Thyroid gland (tissue), 4 donors: ENCODE data around the gene GANC. TPM values are rescaled to one million over a fixed set of nuclear protein-coding genes. Genes with fewer than 3 reads are reported as not detected.

Experiments
- DNase-seq, 2 donors: peaks; one replicate each; pipeline ENCODE4 v3.0.0-alpha.2; 2019
- H3K27ac ChIP-seq, 3 donors: fragments of 200-600 bp; sonication (generic); 1 replicate in 2 of 3; 2 replicates in 1 of 3; pipeline ENCODE4 v1.5.1; 2016 to 2019; ENCODE audit warnings: mild to moderate bottlenecking in 1 of 3, moderate library complexity in 1 of 3
- H3K27me3 ChIP-seq: fragments of 200-600 bp; sonication (generic); one replicate; pipeline ENCODE4 v1.5.1; 2019
- H3K36me3 ChIP-seq, 2 donors: fragments of 200-600 bp; sonication (generic); one replicate each; pipeline ENCODE4 v1.5.1; 2016 to 2019
- H3K4me1 ChIP-seq, 2 donors: fragments of 200-600 bp; sonication (generic); one replicate each; pipeline ENCODE4 v1.5.1; 2017 to 2019
- H3K4me3 ChIP-seq, 3 donors: fragments of 200-600 bp; sonication (generic); replicated peaks in 1 of 3; 1 replicate in 2 of 3; 2 replicates in 1 of 3; pipeline ENCODE4 v1.5.1; 2016; ENCODE audit warnings: mild to moderate bottlenecking in 1 of 3
- H3K9me3 ChIP-seq: fragments of 200-600 bp; sonication (generic); one replicate; pipeline ENCODE4 v1.5.1; 2017
- CTCF ChIP-seq, 6 experiments: fragments of 200-600 bp in 3 of 6; fragments of 450-650 bp in 3 of 6; sonication (generic) in 3 of 6; IDR thresholded peaks; one replicate each; pipeline ENCODE4 v1.5.1; 2016 to 2019; ENCODE audit warnings: antibody characterized with exemption in 6 of 6, mild to moderate bottlenecking in 2 of 6, inconsistent platforms in 1 of 6, moderate library complexity in 1 of 6
- POLR2A ChIP-seq, 2 donors: fragments of 450-650 bp; IDR thresholded peaks; one replicate each; pipeline ENCODE4 v1.6.1; 2017; ENCODE audit warnings: antibody characterized with exemption in 2 of 2, mild to moderate bottlenecking in 2 of 2, moderate library complexity in 1 of 2
- WGBS, 2 donors: methylation state at CpG; one replicate each; pipeline ENCODE4 v1.1.5; 2017; 5-methylcytosine and 5-hydroxymethylcytosine counted together
- intact Hi-C: fragments of 100-400 bp; cut with DNase I; formaldehyde crosslinking; loops from one replicate; pipeline ENCODE4 v1.15.1; 2023
- total RNA-seq, 4 donors: library from RNA; depleted of rRNA; stranded (reverse); fragments of >200 nt; gene quantifications; one replicate each; pipeline ENCODE4 v1.2.3, GENCODE V29; 2016

Gene GANC
- total RNA-seq, 4 donors from 2014 or later = 19.9 to 49.4 (median 22.2) TPM

DNA sequence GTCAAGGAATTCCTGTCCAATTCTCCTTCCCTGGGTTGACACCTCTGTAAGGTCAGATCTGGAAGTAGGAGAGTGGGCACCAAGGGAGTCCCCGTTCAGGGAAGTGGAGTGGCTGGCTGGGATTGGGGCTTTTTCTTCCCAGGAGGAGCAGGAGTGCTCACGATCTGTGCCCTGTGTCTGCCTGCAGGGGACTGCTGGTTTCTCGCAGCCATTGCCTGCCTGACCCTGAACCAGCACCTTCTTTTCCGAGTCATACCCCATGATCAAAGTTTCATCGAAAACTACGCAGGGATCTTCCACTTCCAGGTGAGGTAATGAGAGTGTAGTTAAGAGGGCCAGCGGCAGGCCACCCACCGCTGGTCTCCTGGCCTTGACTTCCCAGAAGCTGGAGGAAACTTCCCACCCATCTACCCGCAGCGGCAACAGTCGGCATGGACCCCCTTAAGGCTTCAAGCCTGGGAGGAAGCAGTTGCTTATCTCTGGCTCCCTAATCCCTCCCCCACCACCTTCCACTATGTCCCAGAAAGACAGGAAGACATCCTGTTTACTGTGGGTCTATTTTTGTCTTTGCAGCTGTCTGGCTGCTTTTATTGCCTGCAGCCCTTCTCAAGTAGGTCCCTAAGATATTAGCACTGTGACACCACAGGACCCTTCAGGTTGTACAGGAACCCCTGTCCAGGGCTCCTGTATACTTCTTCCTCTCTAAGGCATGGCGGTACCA lies 113.1 kb downstream of the GANC start:
- Histone ChIP-seq H3K27ac (no peak overlapping the region), H3K4me1 (peaks cover 0 to 18% of the 10 kb centered on the region in 2 donors), H3K27me3 (no peaks in the 10 kb centered on the region), H3K9me3 (no peaks in the 10 kb centered on the region), H3K4me3 (no peak overlapping the region), H3K36me3 (no peaks in the 10 kb centered on the region)
- intact Hi-C loops = no loop called here
- WGBS, 2 donors = 82 to 88% methylated on average over 12 of the region's 12 CpGs
- no peak for TF ChIP-seq POLR2A (IDR thresholded peaks at IDR 0.05)
- no peak for TF ChIP-seq CTCF (IDR thresholded peaks at IDR 0.05)
- DNase-seq = no peak

DNA sequence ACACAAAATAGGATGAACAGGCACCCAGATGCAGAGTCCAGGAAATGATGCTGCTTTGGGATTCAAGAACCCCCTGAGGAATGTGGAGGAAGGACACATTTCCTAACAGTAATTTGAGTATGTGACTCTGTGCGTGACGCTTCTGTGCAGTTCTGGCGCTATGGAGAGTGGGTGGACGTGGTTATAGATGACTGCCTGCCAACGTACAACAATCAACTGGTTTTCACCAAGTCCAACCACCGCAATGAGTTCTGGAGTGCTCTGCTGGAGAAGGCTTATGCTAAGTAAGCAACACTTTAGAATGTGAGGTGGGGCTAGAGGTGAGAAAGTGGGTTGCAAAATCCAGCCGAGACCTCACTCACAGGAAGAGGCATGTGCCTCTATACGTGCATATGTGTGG lies 114.6 kb downstream of the GANC start:
- TF ChIP-seq POLR2A (IDR thresholded peaks at IDR 0.05) = no peak
- Histone ChIP-seq H3K9me3 (no peaks in the 10 kb centered on the region), H3K4me1 (peaks cover 0 to 18% of the 10 kb centered on the region in 2 donors), H3K4me3 (no peak overlapping the region), H3K36me3 (no peaks in the 10 kb centered on the region), H3K27me3 (no peaks in the 10 kb centered on the region), H3K27ac (no peak overlapping the region)
- DNase-seq = peak; percentile 33 to 41
- intact Hi-C loops = no loop called here
- WGBS, 2 donors = 13 to 39% methylated on average over 8 of the region's 8 CpGs

GRCh38 chr15:42392309-42393024 lies 119.5 kb downstream of the GANC start:
- Histone ChIP-seq H3K4me3 (no peak overlapping the region), H3K36me3 (no peaks in the 10 kb centered on the region), H3K4me1 (peaks cover 0 to 8% of the 10 kb centered on the region in 2 donors), H3K27me3 (no peaks in the 10 kb centered on the region), H3K27ac (no peak overlapping the region), H3K9me3 (no peaks in the 10 kb centered on the region)
- intact Hi-C loops = no loop called here
- TF ChIP-seq POLR2A (IDR thresholded peaks at IDR 0.05) = no peak
- TF ChIP-seq CTCF (IDR thresholded peaks at IDR 0.05) = no peak
- 91 to 97% methylated on average over 6 to 11 of the region's 11 CpGs for WGBS, 2 donors
- DNase-seq = no peak

DNA sequence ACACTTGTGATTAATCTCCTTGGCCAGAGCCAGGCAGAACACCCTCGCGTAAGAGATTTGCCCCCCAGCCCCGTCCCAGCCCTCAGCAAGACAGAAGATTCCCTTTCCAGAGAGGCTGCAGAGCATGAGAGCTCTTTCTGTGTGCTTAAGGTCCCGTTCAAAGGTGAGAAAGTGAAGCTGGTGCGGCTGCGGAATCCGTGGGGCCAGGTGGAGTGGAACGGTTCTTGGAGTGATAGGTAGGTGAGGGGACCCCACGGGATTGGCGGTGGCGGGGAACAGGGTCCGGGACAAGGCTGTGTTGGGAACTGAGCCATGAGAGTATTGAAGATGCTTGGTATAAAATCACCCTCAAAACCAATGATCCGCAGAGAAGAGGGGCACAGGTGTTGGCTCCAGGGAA lies 121.1 kb downstream of the GANC start:
- Histone ChIP-seq H3K9me3 (no peaks in the 10 kb centered on the region), H3K4me1 (no peaks in the 10 kb centered on the region), H3K27me3 (no peaks in the 10 kb centered on the region), H3K4me3 (no peak overlapping the region), H3K27ac (no peak overlapping the region), H3K36me3 (no peaks in the 10 kb centered on the region)
- intact Hi-C loops = no loop called here
- no peak for DNase-seq
- TF ChIP-seq POLR2A (IDR thresholded peaks at IDR 0.05) = no peak
- TF ChIP-seq CTCF (IDR thresholded peaks at IDR 0.05) = no peak
- 46 to 57% methylated on average over 13 of the region's 13 CpGs for WGBS, 2 donors

DNA sequence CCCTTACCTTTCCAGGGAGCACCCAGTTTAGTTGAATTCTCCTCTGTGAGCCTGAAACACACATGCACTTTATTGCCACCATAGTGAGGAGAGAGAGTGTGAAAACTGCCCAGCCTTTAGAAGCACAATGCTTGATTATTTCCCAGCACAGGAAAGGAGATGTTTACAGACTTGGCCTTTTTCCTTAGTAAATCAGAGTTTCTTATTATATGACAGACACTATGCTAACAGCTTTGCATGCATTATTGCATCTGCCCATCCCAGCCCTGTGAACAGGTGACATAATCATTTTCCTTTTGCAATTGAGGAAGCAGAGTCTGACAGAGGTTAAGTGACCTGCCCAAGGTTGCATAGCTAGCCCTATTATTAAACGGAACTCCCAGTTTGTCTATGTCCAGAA lies 122.8 kb downstream of the GANC start:
- DNase-seq = no peak
- WGBS, 2 donors = 83 to 86% methylated on average over 1 of the region's 1 CpG
- Histone ChIP-seq H3K27me3 (no peaks in the 10 kb centered on the region), H3K4me1 (no peaks in the 10 kb centered on the region), H3K36me3 (no peaks in the 10 kb centered on the region), H3K4me3 (no peak overlapping the region), H3K9me3 (no peaks in the 10 kb centered on the region), H3K27ac (no peak overlapping the region)
- intact Hi-C loops = no loop called here
- TF ChIP-seq POLR2A (IDR thresholded peaks at IDR 0.05) (no peak), CTCF (IDR thresholded peaks at IDR 0.05) (no peak)
